ENCODE results near the gene PTPN13.
"Not testable (repeated sequence)": the region's sequence is repeated elsewhere in the genome, so short reads cannot be mapped to it uniquely, and the experiment has no call there.

Gene PTPN13

GRCh38 chr4:86718152-86718551 lies 124.0 kb downstream of the PTPN13 start:
- H3K36me3 ChIP-seq (ENCODE audit: control insufficient read depth, low read length) = no peaks in the 10 kb centered on the region
- H3K27me3 ChIP-seq (ENCODE audit: control insufficient read depth, low read length) = peaks cover 11% of the 10 kb centered on the region
- no peaks in the 10 kb centered on the region for H3K79me2 ChIP-seq (ENCODE audit: control insufficient read depth, low read length)

GRCh38 chr4:86719149-86719548 lies 125.0 kb downstream of the PTPN13 start:
- not testable (repeated sequence) for H4K20me1 ChIP-seq (ENCODE audit: control insufficient read depth, insufficient read depth, low read depth, low read length)

More at GRCh38 chr4:86718152-86718551, 124.0 kb downstream of the PTPN13 start:
- Histone ChIP-seq H3K9me2 (replicated peaks; ENCODE audit: control insufficient read depth, low read length) (no peaks in the 10 kb centered on the region), H3K27ac (ENCODE audit: low read depth, low read length) (no peak overlapping the region), H3K9me3 (ENCODE audit: control insufficient read depth, insufficient read depth, low read length) (no peaks in the 10 kb centered on the region), H3F3A (ENCODE audit: control insufficient read depth, insufficient read depth) (no peaks in the 10 kb centered on the region), H3K4me1 (ENCODE audit: control insufficient read depth, low read length) (no peaks in the 10 kb centered on the region), H4K20me1 (ENCODE audit: control insufficient read depth, insufficient read depth, low read depth, low read length) (no peaks in the 10 kb centered on the region), H3K4me3 (ENCODE audit: low read length) (no peak overlapping the region), H3K4me2 (ENCODE audit: low read length) (no peak overlapping the region)
- no peak for TF ChIP-seq CTCF (IDR thresholded peaks at IDR 0.05; ENCODE audit: low read depth, low read length, poor library complexity, severe bottlenecking)
- no peak for TF ChIP-seq EZH2phosphoT487 (IDR thresholded peaks at IDR 0.05; ENCODE audit: borderline replicate concordance, low read length)

GRCh38 chr4:86720508-86721068 lies 126.5 kb downstream of the PTPN13 start:
- no peaks in the 10 kb centered on the region for H3K4me1 ChIP-seq (ENCODE audit: control insufficient read depth, low read length)
- no peaks in the 10 kb centered on the region for H3K9me2 ChIP-seq (replicated peaks; ENCODE audit: control insufficient read depth, low read length)
- no peaks in the 10 kb centered on the region for H4K20me1 ChIP-seq (ENCODE audit: control insufficient read depth, insufficient read depth, low read depth, low read length)
- no peaks in the 10 kb centered on the region for H3K9me3 ChIP-seq (ENCODE audit: control insufficient read depth, insufficient read depth, low read length)
- no peak overlapping the region for H3K4me2 ChIP-seq (ENCODE audit: low read length)
- H3K36me3 ChIP-seq (ENCODE audit: control insufficient read depth, low read length) = no peaks in the 10 kb centered on the region
- no peak for TF ChIP-seq CTCF (IDR thresholded peaks at IDR 0.05; ENCODE audit: low read depth, low read length, poor library complexity, severe bottlenecking)
- no peak for TF ChIP-seq EZH2phosphoT487 (IDR thresholded peaks at IDR 0.05; ENCODE audit: borderline replicate concordance, low read length)
- no peak overlapping the region for H3K4me3 ChIP-seq (ENCODE audit: low read length)
- no peaks in the 10 kb centered on the region for H3K27me3 ChIP-seq (ENCODE audit: control insufficient read depth, low read length)
- no peaks in the 10 kb centered on the region for H3F3A ChIP-seq (ENCODE audit: control insufficient read depth, insufficient read depth)
- no peaks in the 10 kb centered on the region for H3K79me2 ChIP-seq (ENCODE audit: control insufficient read depth, low read length)
- H3K27ac ChIP-seq (ENCODE audit: low read depth, low read length) = no peak overlapping the region

More at GRCh38 chr4:86719149-86719548, 125.0 kb downstream of the PTPN13 start:
- not testable (repeated sequence) for H3K4me1 ChIP-seq (ENCODE audit: control insufficient read depth, low read length); H3K4me3 ChIP-seq (ENCODE audit: low read length); H3K27me3 ChIP-seq (ENCODE audit: control insufficient read depth, low read length); H3K9me3 ChIP-seq (ENCODE audit: control insufficient read depth, insufficient read depth, low read length); H3K36me3 ChIP-seq (ENCODE audit: control insufficient read depth, low read length); H3K27ac ChIP-seq (ENCODE audit: low read depth, low read length); H3K9me2 ChIP-seq (replicated peaks; ENCODE audit: control insufficient read depth, low read length); H3K79me2 ChIP-seq (ENCODE audit: control insufficient read depth, low read length); H3K4me2 ChIP-seq (ENCODE audit: low read length); H3F3A ChIP-seq (ENCODE audit: control insufficient read depth, insufficient read depth)

- H3K36me3 ChIP-seq (ENCODE audit: control insufficient read depth, low read length) = no peaks in the 10 kb centered on the region
- no peaks in the 10 kb centered on the region for H3K4me1 ChIP-seq (ENCODE audit: control insufficient read depth, low read length)
- TF ChIP-seq CTCF (IDR thresholded peaks at IDR 0.05; ENCODE audit: low read depth, low read length, poor library complexity, severe bottlenecking) (no peak), EZH2phosphoT487 (IDR thresholded peaks at IDR 0.05; ENCODE audit: borderline replicate concordance, low read length) (no peak)
- H3K4me2 ChIP-seq (ENCODE audit: low read length) = no peak overlapping the region
- no peaks in the 10 kb centered on the region for H3K9me3 ChIP-seq (ENCODE audit: control insufficient read depth, insufficient read depth, low read length)
- H3K4me3 ChIP-seq (ENCODE audit: low read length) = no peak overlapping the region
- H4K20me1 ChIP-seq (ENCODE audit: control insufficient read depth, insufficient read depth, low read depth, low read length) = no peaks in the 10 kb centered on the region
- no peaks in the 10 kb centered on the region for H3K79me2 ChIP-seq (ENCODE audit: control insufficient read depth, low read length)
- no peaks in the 10 kb centered on the region for H3K27me3 ChIP-seq (ENCODE audit: control insufficient read depth, low read length)
- no peaks in the 10 kb centered on the region for H3F3A ChIP-seq (ENCODE audit: control insufficient read depth, insufficient read depth)
- no peaks in the 10 kb centered on the region for H3K9me2 ChIP-seq (replicated peaks; ENCODE audit: control insufficient read depth, low read length)
- H3K27ac ChIP-seq (ENCODE audit: low read depth, low read length) = no peak overlapping the region
Observed at GRCh38 chr4:86721412-86721811, 127.3 kb downstream of the PTPN13 start.

All from DOHH2 (cell line).